Liver (tissue), 9 donors: ENCODE data around the gene PRKAR1B. TPM values are rescaled to one million over a fixed set of nuclear protein-coding genes. Genes with fewer than 3 reads are reported as not detected.

Experiments
- DNase-seq: peaks from one replicate; pipeline ENCODE4 v3.0.0-alpha.2; 2017; ENCODE audit warnings: low spot score
- H3K27ac ChIP-seq, 2 donors: one replicate each; pipeline ENCODE4 v1.7.0; 2013; ENCODE audit warnings: inconsistent platforms in 2 of 2, low read length in 2 of 2, control low read depth in 1 of 2, low read depth in 1 of 2, mild to moderate bottlenecking in 1 of 2
- H3K27me3 ChIP-seq, 4 donors: one replicate each; pipeline versions ENCODE4 v1.6.1 to v1.7.0; 2013; ENCODE audit warnings: low read length in 3 of 4, inconsistent platforms in 1 of 4, mild to moderate bottlenecking in 1 of 4, moderate library complexity in 1 of 4; ENCODE audit not compliant: control insufficient read depth in 4 of 4, insufficient read depth in 4 of 4
- H3K36me3 ChIP-seq, 4 donors: one replicate each; pipeline versions ENCODE4 v1.6.1 to v1.7.0; 2013; ENCODE audit warnings: low read length in 3 of 4, mild to moderate bottlenecking in 3 of 4, low read depth in 1 of 4, moderate library complexity in 1 of 4; ENCODE audit not compliant: control insufficient read depth in 4 of 4, insufficient read depth in 3 of 4
- H3K4me1 ChIP-seq, 4 donors: one replicate each; pipeline versions ENCODE4 v1.6.1 to v1.7.0; 2013; ENCODE audit warnings: low read length in 3 of 4, mild to moderate bottlenecking in 3 of 4, moderate library complexity in 1 of 4; ENCODE audit not compliant: control insufficient read depth in 4 of 4, insufficient read depth in 4 of 4
- H3K4me3 ChIP-seq, 3 donors: one replicate each; pipeline versions ENCODE4 v1.6.1 to v1.7.0; 2013; ENCODE audit warnings: low read length in 3 of 3, control low read depth in 1 of 3, low read depth in 1 of 3, mild to moderate bottlenecking in 1 of 3
- H3K9ac ChIP-seq, 2 donors: one replicate each; pipeline ENCODE4 v1.7.0; 2013; ENCODE audit warnings: low read length in 2 of 2, mild to moderate bottlenecking in 2 of 2, moderate library complexity in 2 of 2, control low read depth in 1 of 2, low read depth in 1 of 2
- H3K9me3 ChIP-seq, 4 donors: one replicate each; pipeline versions ENCODE4 v1.6.1 to v1.7.0; 2013; ENCODE audit warnings: low read length in 3 of 4; ENCODE audit not compliant: control insufficient read depth in 4 of 4
- EGR1 ChIP-seq, 2 donors: IDR thresholded peaks; 2 replicates each; pipeline ENCODE4 v1.6.1; 2016 to 2018; ENCODE audit warnings: antibody characterized with exemption in 2 of 2, low read depth in 2 of 2
- FOXA1 ChIP-seq: IDR thresholded peaks from 2 replicates; pipeline ENCODE4 v1.6.1; 2016; ENCODE audit warnings: antibody characterized with exemption
- FOXA2 ChIP-seq: IDR thresholded peaks from 2 replicates; pipeline ENCODE4 v1.6.1; 2016; ENCODE audit warnings: antibody characterized with exemption
- GABPA ChIP-seq, 2 donors: IDR thresholded peaks in 1 of 2; conservative IDR thresholded peaks in 1 of 2; 2 replicates each; pipeline ENCODE4 v1.6.1; 2016; ENCODE audit warnings: antibody characterized with exemption in 2 of 2, mild to moderate bottlenecking in 1 of 2, moderate library complexity in 1 of 2
- HNF4A ChIP-seq, 2 donors: conservative IDR thresholded peaks; 2 replicates each; pipeline ENCODE4 v1.6.1; 2016; ENCODE audit warnings: antibody characterized with exemption in 2 of 2, mild to moderate bottlenecking in 2 of 2
- HNF4G ChIP-seq: IDR thresholded peaks from 2 replicates; pipeline ENCODE4 v1.6.1; 2016; ENCODE audit warnings: antibody characterized with exemption
- JUND ChIP-seq, 2 donors: IDR thresholded peaks; 2 replicates each; pipeline ENCODE4 v1.6.1; 2016; ENCODE audit warnings: antibody characterized with exemption in 2 of 2
- NR2F2 ChIP-seq: IDR thresholded peaks from 2 replicates; pipeline ENCODE4 v1.6.1; 2016; ENCODE audit warnings: antibody characterized with exemption
- RAD21 ChIP-seq, 2 donors: IDR thresholded peaks; 2 replicates each; pipeline ENCODE4 v1.6.1; 2016; ENCODE audit warnings: antibody characterized with exemption in 2 of 2, mild to moderate bottlenecking in 2 of 2
- RXRA ChIP-seq, 2 donors: IDR thresholded peaks; 2 replicates each; pipeline ENCODE4 v1.6.1; 2017 to 2018; ENCODE audit warnings: antibody characterized with exemption in 2 of 2, mild to moderate bottlenecking in 1 of 2
- SP1 ChIP-seq: IDR thresholded peaks from 2 replicates; pipeline ENCODE4 v1.6.1; 2018; ENCODE audit warnings: antibody characterized with exemption, mild to moderate bottlenecking
- TAF1 ChIP-seq: conservative IDR thresholded peaks from 2 replicates; pipeline ENCODE4 v1.6.1; 2016; ENCODE audit warnings: antibody characterized with exemption, mild to moderate bottlenecking
- YY1 ChIP-seq: IDR thresholded peaks from 2 replicates; pipeline ENCODE4 v1.6.1; 2016; ENCODE audit warnings: antibody characterized with exemption, mild to moderate bottlenecking
- WGBS: extraction: QIAGEN DNeasy Blood & Tissue Kit; methylation state at CpG from one replicate; pipeline ENCODE4 v1.1.7; 2013; 5-methylcytosine and 5-hydroxymethylcytosine counted together
- polyA plus RNA-seq, 2 donors: library from polyadenylated mRNA; stranded (reverse) in 1 of 2; unstranded in 1 of 2; fragments of 200-250 nt in 1 of 2; fragments of >200 nt in 1 of 2; fragmentation: Nextera tagmentation in 1 of 2; extraction: Ambion mirVana in 1 of 2; gene quantifications; one replicate each; pipeline versions ENCODE4 v1.2.1 to v1.2.3, GENCODE V29; 2013 to 2015
- total RNA-seq, 2 donors: library from RNA; depleted of rRNA; stranded (reverse); fragments of >200 nt; gene quantifications; one replicate each; pipeline ENCODE4 v1.2.3, GENCODE V29; 2014
- TF ChIP-seq, protein P1 (sequence below): IDR thresholded peaks from 2 replicates; pipeline ENCODE4 v1.6.1; 2016; ENCODE audit warnings: antibody characterized with exemption
- TF ChIP-seq, protein P2 (sequence below): fragments of 150-350 bp; IDR thresholded peaks from 2 replicates; pipeline ENCODE4 v1.5.1; 2017; ENCODE audit warnings: improper control_type of control experiment, low read depth, low read length; ENCODE audit not compliant: missing input control
- TF ChIP-seq, protein P3 (sequence below): IDR thresholded peaks from 2 replicates; pipeline ENCODE4 v1.6.1; 2016; ENCODE audit warnings: antibody characterized with exemption, mild to moderate bottlenecking
- TF ChIP-seq, protein P4 (sequence below): IDR thresholded peaks from 2 replicates; pipeline ENCODE4 v1.6.1; 2016; ENCODE audit warnings: antibody characterized with exemption
- TF ChIP-seq, protein P5 (sequence below): IDR thresholded peaks from 2 replicates; pipeline ENCODE4 v1.6.1; 2016; ENCODE audit warnings: antibody characterized with exemption
- donor health status: healthy.
- donor health status: healthy.
- donor health status: healthy.
- donor health status: healthy.
- donor health status: healthy.

PRKAR1B gene
- total and polyA plus RNA-seq, 4 donors, result 11.1 to 14.4 (median 12.4) TPM

DNA sequence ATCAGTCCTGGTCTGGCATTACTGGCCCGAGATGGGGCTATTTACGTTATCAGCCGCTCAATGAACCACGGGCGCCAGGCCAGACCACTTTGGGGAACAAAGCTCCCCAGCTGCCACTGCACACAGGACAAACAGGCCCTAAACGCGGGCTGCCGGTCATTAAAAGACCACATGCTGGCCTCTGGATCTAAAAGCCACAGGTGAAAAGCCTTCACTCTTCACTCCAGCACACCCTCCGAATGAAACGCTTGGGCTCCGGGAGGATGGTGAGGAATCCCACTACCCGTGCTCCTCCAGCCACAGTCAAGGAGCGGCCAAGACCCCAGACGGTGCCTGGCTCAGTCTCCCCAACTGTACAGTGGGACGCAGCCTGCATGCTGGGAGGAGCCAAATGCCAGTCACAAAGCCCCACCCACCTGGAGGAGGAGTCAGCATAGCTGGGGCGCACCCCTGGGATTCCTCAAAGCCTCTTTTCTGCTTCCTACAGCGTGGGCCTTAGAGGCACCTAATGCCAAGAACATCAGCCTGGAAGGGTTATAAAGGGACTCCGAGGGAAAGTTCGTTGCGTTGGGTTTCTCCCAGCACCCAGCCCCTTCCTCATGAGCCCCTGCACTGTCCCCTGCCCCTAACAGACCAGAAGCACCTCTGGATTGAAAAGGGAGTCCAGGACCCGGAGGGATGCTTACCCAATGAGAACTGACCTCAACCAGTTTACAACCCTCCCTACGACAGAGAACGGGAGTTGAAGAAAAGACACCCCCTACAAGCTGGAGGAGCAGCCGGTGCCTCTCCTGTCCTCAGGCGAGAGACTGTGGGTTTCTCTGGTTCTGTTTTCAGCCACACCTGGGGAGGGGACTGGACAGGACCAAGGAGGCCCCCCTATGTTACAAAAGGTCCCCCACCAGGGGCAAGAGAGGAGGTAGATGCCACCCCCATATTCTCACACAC lies 212.2 kb downstream of the PRKAR1B start:
- no peaks in the 10 kb centered on the region for H3K27me3 ChIP-seq
- peaks cover 0 to 1% (median 0%) of the 10 kb centered on the region in 4 donors for H3K36me3 ChIP-seq
- H3K4me3 ChIP-seq, result no peak overlapping the region
- DNase-seq, result no peak
- TF ChIP-seq RAD21 (IDR thresholded peaks at IDR 0.05) (no peak), YY1 (no peak), HNF4A (conservative IDR thresholded peaks at IDR 0.05) (no peak), EGR1 (IDR thresholded peaks at IDR 0.05; ENCODE audit: low read depth in 2 of 2) (no peak)
- TF ChIP-seq, protein P1, sequence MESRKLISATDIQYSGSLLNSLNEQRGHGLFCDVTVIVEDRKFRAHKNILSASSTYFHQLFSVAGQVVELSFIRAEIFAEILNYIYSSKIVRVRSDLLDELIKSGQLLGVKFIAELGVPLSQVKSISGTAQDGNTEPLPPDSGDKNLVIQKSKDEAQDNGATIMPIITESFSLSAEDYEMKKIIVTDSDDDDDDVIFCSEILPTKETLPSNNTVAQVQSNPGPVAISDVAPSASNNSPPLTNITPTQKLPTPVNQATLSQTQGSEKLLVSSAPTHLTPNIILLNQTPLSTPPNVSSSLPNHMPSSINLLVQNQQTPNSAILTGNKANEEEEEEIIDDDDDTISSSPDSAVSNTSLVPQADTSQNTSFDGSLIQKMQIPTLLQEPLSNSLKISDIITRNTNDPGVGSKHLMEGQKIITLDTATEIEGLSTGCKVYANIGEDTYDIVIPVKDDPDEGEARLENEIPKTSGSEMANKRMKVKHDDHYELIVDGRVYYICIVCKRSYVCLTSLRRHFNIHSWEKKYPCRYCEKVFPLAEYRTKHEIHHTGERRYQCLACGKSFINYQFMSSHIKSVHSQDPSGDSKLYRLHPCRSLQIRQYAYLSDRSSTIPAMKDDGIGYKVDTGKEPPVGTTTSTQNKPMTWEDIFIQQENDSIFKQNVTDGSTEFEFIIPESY, result no peak
- peaks cover 4 to 13% (median 8%) of the 10 kb centered on the region in 4 donors for H3K4me1 ChIP-seq
- H3K9me3 ChIP-seq, result no peaks in the 10 kb centered on the region
- no peak overlapping the region for H3K9ac ChIP-seq
- H3K27ac ChIP-seq, result no peak overlapping the region
- WGBS, result 82% methylated on average over 25 of the region's 25 CpGs

DNA sequence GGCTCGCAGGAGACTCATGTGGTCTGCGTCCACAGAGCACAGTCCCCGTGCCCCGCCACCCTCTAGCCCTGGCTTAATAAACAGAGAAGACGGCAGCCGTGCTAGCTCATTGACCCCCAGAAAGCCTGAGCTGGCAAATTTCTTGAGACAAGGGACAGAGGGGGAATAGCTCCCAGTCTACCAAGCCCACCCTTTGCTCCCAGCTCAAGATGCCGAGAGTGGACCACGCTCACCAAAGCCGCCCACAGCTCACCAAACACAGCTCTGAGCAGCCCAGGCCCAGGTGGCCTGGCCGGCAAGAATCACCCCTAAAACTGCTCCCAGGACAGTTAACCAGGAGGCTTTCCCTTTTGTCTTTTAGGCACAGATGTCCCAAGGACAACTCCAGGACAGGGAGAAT lies 212.8 kb downstream of the PRKAR1B start:
- H3K4me1 ChIP-seq, result peaks cover 4 to 11% (median 7%) of the 10 kb centered on the region in 4 donors
- H3K4me3 ChIP-seq, result no peak overlapping the region
- WGBS, result 89% methylated on average over 10 of the region's 10 CpGs
- no peaks in the 10 kb centered on the region for H3K27me3 ChIP-seq
- DNase-seq, result no peak
- TF ChIP-seq, protein P1, result no peak
- TF ChIP-seq YY1 (no peak), HNF4A (conservative IDR thresholded peaks at IDR 0.05) (no peak), RXRA (IDR thresholded peaks at IDR 0.05) (no peak), SP1 (no peak), FOXA1 (no peak), NR2F2 (no peak), RAD21 (IDR thresholded peaks at IDR 0.05) (no peak), TAF1 (no peak), HNF4G (no peak), FOXA2 (no peak), JUND (IDR thresholded peaks at IDR 0.05) (no peak), GABPA (IDR thresholded peaks at IDR 0.05 in 1 of 2, conservative IDR thresholded peaks at IDR 0.05 in 1 of 2) (no peak), EGR1 (IDR thresholded peaks at IDR 0.05; ENCODE audit: low read depth in 2 of 2) (no peak)
- TF ChIP-seq, protein P2, sequence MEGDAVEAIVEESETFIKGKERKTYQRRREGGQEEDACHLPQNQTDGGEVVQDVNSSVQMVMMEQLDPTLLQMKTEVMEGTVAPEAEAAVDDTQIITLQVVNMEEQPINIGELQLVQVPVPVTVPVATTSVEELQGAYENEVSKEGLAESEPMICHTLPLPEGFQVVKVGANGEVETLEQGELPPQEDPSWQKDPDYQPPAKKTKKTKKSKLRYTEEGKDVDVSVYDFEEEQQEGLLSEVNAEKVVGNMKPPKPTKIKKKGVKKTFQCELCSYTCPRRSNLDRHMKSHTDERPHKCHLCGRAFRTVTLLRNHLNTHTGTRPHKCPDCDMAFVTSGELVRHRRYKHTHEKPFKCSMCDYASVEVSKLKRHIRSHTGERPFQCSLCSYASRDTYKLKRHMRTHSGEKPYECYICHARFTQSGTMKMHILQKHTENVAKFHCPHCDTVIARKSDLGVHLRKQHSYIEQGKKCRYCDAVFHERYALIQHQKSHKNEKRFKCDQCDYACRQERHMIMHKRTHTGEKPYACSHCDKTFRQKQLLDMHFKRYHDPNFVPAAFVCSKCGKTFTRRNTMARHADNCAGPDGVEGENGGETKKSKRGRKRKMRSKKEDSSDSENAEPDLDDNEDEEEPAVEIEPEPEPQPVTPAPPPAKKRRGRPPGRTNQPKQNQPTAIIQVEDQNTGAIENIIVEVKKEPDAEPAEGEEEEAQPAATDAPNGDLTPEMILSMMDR, result no peak
- TF ChIP-seq, protein P3, sequence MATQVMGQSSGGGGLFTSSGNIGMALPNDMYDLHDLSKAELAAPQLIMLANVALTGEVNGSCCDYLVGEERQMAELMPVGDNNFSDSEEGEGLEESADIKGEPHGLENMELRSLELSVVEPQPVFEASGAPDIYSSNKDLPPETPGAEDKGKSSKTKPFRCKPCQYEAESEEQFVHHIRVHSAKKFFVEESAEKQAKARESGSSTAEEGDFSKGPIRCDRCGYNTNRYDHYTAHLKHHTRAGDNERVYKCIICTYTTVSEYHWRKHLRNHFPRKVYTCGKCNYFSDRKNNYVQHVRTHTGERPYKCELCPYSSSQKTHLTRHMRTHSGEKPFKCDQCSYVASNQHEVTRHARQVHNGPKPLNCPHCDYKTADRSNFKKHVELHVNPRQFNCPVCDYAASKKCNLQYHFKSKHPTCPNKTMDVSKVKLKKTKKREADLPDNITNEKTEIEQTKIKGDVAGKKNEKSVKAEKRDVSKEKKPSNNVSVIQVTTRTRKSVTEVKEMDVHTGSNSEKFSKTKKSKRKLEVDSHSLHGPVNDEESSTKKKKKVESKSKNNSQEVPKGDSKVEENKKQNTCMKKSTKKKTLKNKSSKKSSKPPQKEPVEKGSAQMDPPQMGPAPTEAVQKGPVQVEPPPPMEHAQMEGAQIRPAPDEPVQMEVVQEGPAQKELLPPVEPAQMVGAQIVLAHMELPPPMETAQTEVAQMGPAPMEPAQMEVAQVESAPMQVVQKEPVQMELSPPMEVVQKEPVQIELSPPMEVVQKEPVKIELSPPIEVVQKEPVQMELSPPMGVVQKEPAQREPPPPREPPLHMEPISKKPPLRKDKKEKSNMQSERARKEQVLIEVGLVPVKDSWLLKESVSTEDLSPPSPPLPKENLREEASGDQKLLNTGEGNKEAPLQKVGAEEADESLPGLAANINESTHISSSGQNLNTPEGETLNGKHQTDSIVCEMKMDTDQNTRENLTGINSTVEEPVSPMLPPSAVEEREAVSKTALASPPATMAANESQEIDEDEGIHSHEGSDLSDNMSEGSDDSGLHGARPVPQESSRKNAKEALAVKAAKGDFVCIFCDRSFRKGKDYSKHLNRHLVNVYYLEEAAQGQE, result no peak
- TF ChIP-seq, protein P4, sequence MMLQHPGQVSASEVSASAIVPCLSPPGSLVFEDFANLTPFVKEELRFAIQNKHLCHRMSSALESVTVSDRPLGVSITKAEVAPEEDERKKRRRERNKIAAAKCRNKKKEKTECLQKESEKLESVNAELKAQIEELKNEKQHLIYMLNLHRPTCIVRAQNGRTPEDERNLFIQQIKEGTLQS, result no peak
- TF ChIP-seq, protein P5, sequence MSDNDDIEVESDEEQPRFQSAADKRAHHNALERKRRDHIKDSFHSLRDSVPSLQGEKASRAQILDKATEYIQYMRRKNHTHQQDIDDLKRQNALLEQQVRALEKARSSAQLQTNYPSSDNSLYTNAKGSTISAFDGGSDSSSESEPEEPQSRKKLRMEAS, result no peak
- H3K27ac ChIP-seq, result no peak overlapping the region
- no peaks in the 10 kb centered on the region for H3K9me3 ChIP-seq
- no peak overlapping the region for H3K9ac ChIP-seq
- peaks cover 0 to 1% (median 0%) of the 10 kb centered on the region in 4 donors for H3K36me3 ChIP-seq
